K562 (cell line): ENCODE measurements around the gene FNBP1. TPM values are rescaled to one million over a fixed set of nuclear protein-coding genes. Genes with fewer than 3 reads are reported as not detected.

Experiments
- DACH1 ChIP-seq: fragments of 450-650 bp; IDR thresholded peaks from 2 replicates; pipeline ENCODE4 v1.6.1; 2018; ENCODE audit not compliant: partially characterized antibody
- ETV5 ChIP-seq: sonication (generic); formaldehyde crosslinking; IDR thresholded peaks from 2 replicates; pipeline ENCODE4 v1.4.0; 2020; ENCODE audit warnings: low read depth, mild to moderate bottlenecking, missing genetic modification reagents
- MCM5 ChIP-seq: fragments of 450-650 bp; IDR thresholded peaks from 2 replicates; pipeline ENCODE4 v1.6.1; 2016; ENCODE audit warnings: low read depth
- MTA1 ChIP-seq: fragments of 450-650 bp; IDR thresholded peaks from 2 replicates; pipeline ENCODE4 v1.6.1; 2017; ENCODE audit warnings: borderline replicate concordance
- RBFOX2 ChIP-seq: fragments of 200-400 bp; formaldehyde crosslinking; IDR thresholded peaks from 2 replicates; pipeline ENCODE4 v1.6.1; 2017; ENCODE audit warnings: low read depth, mild to moderate bottlenecking, low read length, moderate library complexity
- RBM25 ChIP-seq: fragments of 200-400 bp; formaldehyde crosslinking; IDR thresholded peaks from 2 replicates; pipeline ENCODE4 v1.6.1; 2018; ENCODE audit warnings: low read length, low read depth, moderate library complexity; ENCODE audit not compliant: severe bottlenecking
- RCOR1 ChIP-seq, 2 experiments: IDR thresholded peaks; 2 replicates each; pipeline ENCODE4 v1.6.1; 2012; ENCODE audit warnings: low read depth in 2 of 2, low read length in 2 of 2, borderline replicate concordance in 1 of 2, improper control_type of control experiment in 1 of 2
- SLC30A9 ChIP-seq: fragments of 250-450 bp; sonication (Bioruptor Pico); IDR thresholded peaks from 2 replicates; pipeline ENCODE4 v1.8.0; 2022; ENCODE audit warnings: mild to moderate bottlenecking, moderate library complexity
- SMAD3 ChIP-seq: fragments of 450-650 bp; formaldehyde crosslinking; conservative IDR thresholded peaks from 2 replicates; pipeline ENCODE4 v1.4.0; 2020; ENCODE audit warnings: mild to moderate bottlenecking
- TEAD1 ChIP-seq, 2 experiments: fragments of 450-650 bp in 1 of 2; sonication (generic) in 1 of 2; formaldehyde crosslinking; IDR thresholded peaks; 2 replicates each; pipeline versions ENCODE4 v1.4.0 to v1.8.0; 2020 to 2022; ENCODE audit warnings: mild to moderate bottlenecking in 2 of 2, missing genetic modification reagents in 1 of 2
- polyA plus RNA-seq, 8 experiments: library from polyadenylated mRNA; depleted of rRNA in 4 of 8; stranded (reverse) in 5 of 8; unstranded in 3 of 8; fragments of >200 nt; fragmentation: Nextera tagmentation in 2 of 8; fragmentation: Illumina TruSeq in 1 of 8; extraction: Ambion mirVana in 2 of 8; extraction: Trizol in 1 of 8; gene quantifications; 2 replicates each; pipeline versions ENCODE4 v1.2.1 to v1.2.3, GENCODE V29; 2011 to 2014; ENCODE audit warnings: inconsistent platforms in 1 of 8, missing spikeins in 1 of 8
- total RNA-seq, 7 experiments: library from RNA; depleted of rRNA in 6 of 7; stranded (reverse); fragments of >200 nt in 6 of 7; fragmentation: Illumina TruSeq in 2 of 7; extraction: Trizol in 2 of 7; gene quantifications; 2 replicates each; pipeline versions ENCODE4 v1.2.1 to v1.2.3, GENCODE V29; 2011 to 2021; ENCODE audit warnings: low replicate concordance in 1 of 7
- TF ChIP-seq, protein P1 (sequence below): sonication (generic); formaldehyde crosslinking; IDR thresholded peaks from 2 replicates; pipeline ENCODE4 v1.8.1; 2023; ENCODE audit warnings: missing genetic modification reagents, mild to moderate bottlenecking, borderline replicate concordance
- TF ChIP-seq, protein P2 (sequence below): fragments of 450-650 bp; IDR thresholded peaks from 2 replicates; pipeline ENCODE4 v1.6.1; 2016
- TF ChIP-seq, protein P3 (sequence below), 3 experiments: fragments of 200-800 bp in 1 of 3; fragments of 250-450 bp in 1 of 3; fragments of 450-650 bp in 1 of 3; sonication (Bioruptor Pico) in 1 of 3; sonication (Bioruptor generic) in 1 of 3; formaldehyde crosslinking in 1 of 3; IDR thresholded peaks; 2 replicates each; pipeline versions ENCODE4 v1.6.1 to v1.8.0; 2016 to 2022; ENCODE audit warnings: mild to moderate bottlenecking in 2 of 3, missing genetic modification characterization in 2 of 3, missing compliant biosample characterization in 1 of 3, moderate library complexity in 1 of 3
- TF ChIP-seq, protein P4 (sequence below): fragments of 250-450 bp; sonication (Bioruptor Pico); IDR thresholded peaks from 2 replicates; pipeline ENCODE4 v1.4.0; 2020; ENCODE audit warnings: mild to moderate bottlenecking, moderate library complexity
- TF ChIP-seq, protein P5 (sequence below): fragments of 450-650 bp; IDR thresholded peaks from 2 replicates; pipeline ENCODE4 v1.6.1; 2016; ENCODE audit warnings: low read depth, mild to moderate bottlenecking, moderate library complexity

Gene FNBP1
- total and polyA plus RNA-seq, 9 of the 15 experiments (the other 6 are each of a cell fraction or from before 2014, with no cell fraction given): 1.8 to 14.9 (median 7.6) TPM

DNA sequence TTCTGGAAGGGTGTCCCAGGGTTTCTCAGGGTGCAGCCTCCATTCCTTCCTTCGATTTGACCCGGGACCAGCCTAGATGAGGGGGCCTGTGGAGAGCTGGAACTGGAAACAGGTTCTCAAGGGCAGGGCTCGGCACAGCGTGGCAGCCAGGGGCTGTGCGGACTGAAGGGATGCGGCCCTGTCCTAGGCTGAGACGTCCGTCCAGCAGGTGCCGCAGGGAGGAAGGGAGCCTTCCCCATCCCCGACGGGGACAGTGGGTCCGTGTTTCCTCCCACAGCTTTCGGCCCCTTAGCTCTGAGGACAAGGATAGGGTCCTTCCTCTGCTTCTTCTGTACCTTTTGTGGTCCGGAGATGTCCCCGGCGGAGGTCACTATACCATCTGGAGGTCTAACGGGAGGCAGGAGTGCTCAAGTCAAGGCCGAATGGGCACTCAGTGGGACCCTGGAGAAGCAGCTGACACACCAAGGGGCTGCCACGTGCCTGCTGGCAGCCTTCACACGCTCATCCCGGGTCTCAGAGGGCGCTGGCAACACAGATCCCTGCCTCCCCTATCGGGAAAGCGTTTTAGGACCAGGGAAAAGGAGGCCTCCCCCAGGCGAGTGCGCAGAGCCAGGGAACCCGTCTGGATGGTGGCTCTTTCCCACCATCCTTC, 157.8 kb downstream of the FNBP1 start (continued):
- TF ChIP-seq, protein P1, sequence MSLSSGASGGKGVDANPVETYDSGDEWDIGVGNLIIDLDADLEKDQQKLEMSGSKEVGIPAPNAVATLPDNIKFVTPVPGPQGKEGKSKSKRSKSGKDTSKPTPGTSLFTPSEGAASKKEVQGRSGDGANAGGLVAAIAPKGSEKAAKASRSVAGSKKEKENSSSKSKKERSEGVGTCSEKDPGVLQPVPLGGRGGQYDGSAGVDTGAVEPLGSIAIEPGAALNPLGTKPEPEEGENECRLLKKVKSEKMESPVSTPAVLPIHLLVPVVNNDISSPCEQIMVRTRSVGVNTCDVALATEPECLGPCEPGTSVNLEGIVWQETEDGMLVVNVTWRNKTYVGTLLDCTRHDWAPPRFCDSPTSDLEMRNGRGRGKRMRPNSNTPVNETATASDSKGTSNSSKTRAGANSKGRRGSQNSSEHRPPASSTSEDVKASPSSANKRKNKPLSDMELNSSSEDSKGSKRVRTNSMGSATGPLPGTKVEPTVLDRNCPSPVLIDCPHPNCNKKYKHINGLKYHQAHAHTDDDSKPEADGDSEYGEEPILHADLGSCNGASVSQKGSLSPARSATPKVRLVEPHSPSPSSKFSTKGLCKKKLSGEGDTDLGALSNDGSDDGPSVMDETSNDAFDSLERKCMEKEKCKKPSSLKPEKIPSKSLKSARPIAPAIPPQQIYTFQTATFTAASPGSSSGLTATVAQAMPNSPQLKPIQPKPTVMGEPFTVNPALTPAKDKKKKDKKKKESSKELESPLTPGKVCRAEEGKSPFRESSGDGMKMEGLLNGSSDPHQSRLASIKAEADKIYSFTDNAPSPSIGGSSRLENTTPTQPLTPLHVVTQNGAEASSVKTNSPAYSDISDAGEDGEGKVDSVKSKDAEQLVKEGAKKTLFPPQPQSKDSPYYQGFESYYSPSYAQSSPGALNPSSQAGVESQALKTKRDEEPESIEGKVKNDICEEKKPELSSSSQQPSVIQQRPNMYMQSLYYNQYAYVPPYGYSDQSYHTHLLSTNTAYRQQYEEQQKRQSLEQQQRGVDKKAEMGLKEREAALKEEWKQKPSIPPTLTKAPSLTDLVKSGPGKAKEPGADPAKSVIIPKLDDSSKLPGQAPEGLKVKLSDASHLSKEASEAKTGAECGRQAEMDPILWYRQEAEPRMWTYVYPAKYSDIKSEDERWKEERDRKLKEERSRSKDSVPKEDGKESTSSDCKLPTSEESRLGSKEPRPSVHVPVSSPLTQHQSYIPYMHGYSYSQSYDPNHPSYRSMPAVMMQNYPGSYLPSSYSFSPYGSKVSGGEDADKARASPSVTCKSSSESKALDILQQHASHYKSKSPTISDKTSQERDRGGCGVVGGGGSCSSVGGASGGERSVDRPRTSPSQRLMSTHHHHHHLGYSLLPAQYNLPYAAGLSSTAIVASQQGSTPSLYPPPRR (CRISPR knock-in tag): no peak
- TF ChIP-seq, protein P2, sequence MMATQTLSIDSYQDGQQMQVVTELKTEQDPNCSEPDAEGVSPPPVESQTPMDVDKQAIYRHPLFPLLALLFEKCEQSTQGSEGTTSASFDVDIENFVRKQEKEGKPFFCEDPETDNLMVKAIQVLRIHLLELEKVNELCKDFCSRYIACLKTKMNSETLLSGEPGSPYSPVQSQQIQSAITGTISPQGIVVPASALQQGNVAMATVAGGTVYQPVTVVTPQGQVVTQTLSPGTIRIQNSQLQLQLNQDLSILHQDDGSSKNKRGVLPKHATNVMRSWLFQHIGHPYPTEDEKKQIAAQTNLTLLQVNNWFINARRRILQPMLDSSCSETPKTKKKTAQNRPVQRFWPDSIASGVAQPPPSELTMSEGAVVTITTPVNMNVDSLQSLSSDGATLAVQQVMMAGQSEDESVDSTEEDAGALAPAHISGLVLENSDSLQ: no peak
- TF ChIP-seq MTA1: no peak
- no peak for TF ChIP-seq RBM25
- TF ChIP-seq RCOR1 (IDR thresholded peaks at IDR 0.05; ENCODE audit: borderline replicate concordance in 1 of 2, low read depth in 2 of 2, low read length in 2 of 2): peak in 1 of 2 experiments; percentile 89; a peak in 2 of 4 replicates
- TF ChIP-seq, protein P3, sequence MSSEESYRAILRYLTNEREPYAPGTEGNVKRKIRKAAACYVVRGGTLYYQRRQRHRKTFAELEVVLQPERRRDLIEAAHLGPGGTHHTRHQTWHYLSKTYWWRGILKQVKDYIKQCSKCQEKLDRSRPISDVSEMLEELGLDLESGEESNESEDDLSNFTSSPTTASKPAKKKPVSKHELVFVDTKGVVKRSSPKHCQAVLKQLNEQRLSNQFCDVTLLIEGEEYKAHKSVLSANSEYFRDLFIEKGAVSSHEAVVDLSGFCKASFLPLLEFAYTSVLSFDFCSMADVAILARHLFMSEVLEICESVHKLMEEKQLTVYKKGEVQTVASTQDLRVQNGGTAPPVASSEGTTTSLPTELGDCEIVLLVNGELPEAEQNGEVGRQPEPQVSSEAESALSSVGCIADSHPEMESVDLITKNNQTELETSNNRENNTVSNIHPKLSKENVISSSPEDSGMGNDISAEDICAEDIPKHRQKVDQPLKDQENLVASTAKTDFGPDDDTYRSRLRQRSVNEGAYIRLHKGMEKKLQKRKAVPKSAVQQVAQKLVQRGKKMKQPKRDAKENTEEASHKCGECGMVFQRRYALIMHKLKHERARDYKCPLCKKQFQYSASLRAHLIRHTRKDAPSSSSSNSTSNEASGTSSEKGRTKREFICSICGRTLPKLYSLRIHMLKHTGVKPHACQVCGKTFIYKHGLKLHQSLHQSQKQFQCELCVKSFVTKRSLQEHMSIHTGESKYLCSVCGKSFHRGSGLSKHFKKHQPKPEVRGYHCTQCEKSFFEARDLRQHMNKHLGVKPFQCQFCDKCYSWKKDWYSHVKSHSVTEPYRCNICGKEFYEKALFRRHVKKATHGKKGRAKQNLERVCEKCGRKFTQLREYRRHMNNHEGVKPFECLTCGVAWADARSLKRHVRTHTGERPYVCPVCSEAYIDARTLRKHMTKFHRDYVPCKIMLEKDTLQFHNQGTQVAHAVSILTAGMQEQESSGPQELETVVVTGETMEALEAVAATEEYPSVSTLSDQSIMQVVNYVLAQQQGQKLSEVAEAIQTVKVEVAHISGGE (CRISPR knock-in tag; IDR thresholded peaks at IDR 0.05): 0 out of 6 replicates have a peak, but pooled peaks of 1 of the 3 experiments have one; percentile 19
- TF ChIP-seq, protein P4, sequence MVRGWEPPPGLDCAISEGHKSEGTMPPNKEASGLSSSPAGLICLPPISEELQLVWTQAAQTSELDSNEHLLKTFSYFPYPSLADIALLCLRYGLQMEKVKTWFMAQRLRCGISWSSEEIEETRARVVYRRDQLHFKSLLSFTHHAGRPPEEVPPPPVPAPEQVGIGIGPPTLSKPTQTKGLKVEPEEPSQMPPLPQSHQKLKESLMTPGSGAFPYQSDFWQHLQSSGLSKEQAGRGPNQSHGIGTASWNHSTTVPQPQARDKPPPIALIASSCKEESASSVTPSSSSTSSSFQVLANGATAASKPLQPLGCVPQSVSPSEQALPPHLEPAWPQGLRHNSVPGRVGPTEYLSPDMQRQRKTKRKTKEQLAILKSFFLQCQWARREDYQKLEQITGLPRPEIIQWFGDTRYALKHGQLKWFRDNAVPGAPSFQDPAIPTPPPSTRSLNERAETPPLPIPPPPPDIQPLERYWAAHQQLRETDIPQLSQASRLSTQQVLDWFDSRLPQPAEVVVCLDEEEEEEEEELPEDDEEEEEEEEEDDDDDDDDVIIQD (CRISPR knock-in tag): peak; percentile 68; the same call in 1 of the 2 replicates
- no peak for TF ChIP-seq RBFOX2
- peak; percentile 32; the same call in 1 of the 2 replicates for TF ChIP-seq SMAD3 (CRISPR knock-in tag)
- peak in 1 of 2 experiments; percentile 67; a peak in 2 of 4 replicates for TF ChIP-seq TEAD1 (CRISPR knock-in tag; IDR thresholded peaks at IDR 0.05)
- TF ChIP-seq DACH1: no peak
- no peak for TF ChIP-seq SLC30A9 (CRISPR knock-in tag)
- TF ChIP-seq, protein P5, sequence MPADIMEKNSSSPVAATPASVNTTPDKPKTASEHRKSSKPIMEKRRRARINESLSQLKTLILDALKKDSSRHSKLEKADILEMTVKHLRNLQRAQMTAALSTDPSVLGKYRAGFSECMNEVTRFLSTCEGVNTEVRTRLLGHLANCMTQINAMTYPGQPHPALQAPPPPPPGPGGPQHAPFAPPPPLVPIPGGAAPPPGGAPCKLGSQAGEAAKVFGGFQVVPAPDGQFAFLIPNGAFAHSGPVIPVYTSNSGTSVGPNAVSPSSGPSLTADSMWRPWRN: no peak
- no peak for TF ChIP-seq MCM5
- TF ChIP-seq ETV5 (CRISPR knock-in tag): no peak
